Loucy (cell line): ENCODE measurements around the gene PARVB.

ENCODE experiments used
- H2AFZ ChIP-seq: fragments of 200-600 bp; sonication (generic); 2 replicates; pipeline ENCODE4 v1.6.0; 2016; ENCODE audit warnings: antibody characterized with exemption, mild to moderate bottlenecking, low read length, moderate library complexity
- H3F3A ChIP-seq: fragments of 200-600 bp; 2 replicates; pipeline ENCODE4 v1.6.0; 2016; ENCODE audit warnings: antibody characterized with exemption, low read depth, mild to moderate bottlenecking
- H3K27me3 ChIP-seq: fragments of 200-600 bp; sonication (generic); 2 replicates; pipeline ENCODE4 v1.6.1; 2014; ENCODE audit warnings: low read length, mild to moderate bottlenecking; ENCODE audit not compliant: insufficient read depth, poor library complexity, severe bottlenecking
- H3K36me3 ChIP-seq: fragments of 200-600 bp; sonication (generic); 2 replicates; pipeline ENCODE4 v1.6.1; 2016; ENCODE audit warnings: low read length; ENCODE audit not compliant: insufficient read depth
- H3K4me1 ChIP-seq: fragments of 200-600 bp; sonication (generic); 2 replicates; pipeline ENCODE4 v1.5.1; 2014; ENCODE audit warnings: low read length, mild to moderate bottlenecking; ENCODE audit not compliant: insufficient read depth, poor library complexity, severe bottlenecking
- H3K4me2 ChIP-seq: fragments of 200-600 bp; sonication (generic); 2 replicates; pipeline ENCODE4 v1.6.0; 2014; ENCODE audit warnings: antibody characterized with exemption, low read length, low read depth, mild to moderate bottlenecking; ENCODE audit not compliant: poor library complexity, severe bottlenecking
- H3K4me3 ChIP-seq: fragments of 200-600 bp; sonication (generic); 2 replicates; pipeline ENCODE4 v1.5.1; 2014; ENCODE audit warnings: low read length, mild to moderate bottlenecking, mixed read lengths; ENCODE audit not compliant: poor library complexity, severe bottlenecking
- H3K79me2 ChIP-seq: fragments of 200-600 bp; sonication (generic); 2 replicates; pipeline ENCODE4 v1.6.1; 2014; ENCODE audit warnings: low read length; ENCODE audit not compliant: insufficient read depth
- H3K9ac ChIP-seq: fragments of 200-600 bp; sonication (generic); 2 replicates; pipeline ENCODE4 v1.6.0; 2014; ENCODE audit warnings: mild to moderate bottlenecking, low read depth, low read length, moderate library complexity; ENCODE audit not compliant: poor library complexity, severe bottlenecking
- H3K9me2 ChIP-seq: fragments of 200-600 bp; sonication (generic); replicated peaks from 2 replicates; pipeline ENCODE4 v1.6.1; 2016; ENCODE audit warnings: low read depth, low read length, mixed read lengths
- H3K9me3 ChIP-seq: fragments of 200-600 bp; sonication (generic); 2 replicates; pipeline ENCODE4 v1.6.1; 2014; ENCODE audit warnings: mild to moderate bottlenecking, antibody characterized with exemption, low read length, low read depth; ENCODE audit not compliant: insufficient read depth
- H4K20me1 ChIP-seq: fragments of 200-600 bp; sonication (generic); 2 replicates; pipeline ENCODE4 v1.6.0; 2014; ENCODE audit warnings: antibody characterized with exemption, low read length, mild to moderate bottlenecking; ENCODE audit not compliant: insufficient read depth, poor library complexity, severe bottlenecking
- EZH2phosphoT487 ChIP-seq: fragments of 200-600 bp; IDR thresholded peaks from 2 replicates; pipeline ENCODE4 v1.6.1; 2018; ENCODE audit warnings: antibody characterized with exemption, mild to moderate bottlenecking, moderate library complexity, borderline replicate concordance
- TF ChIP-seq, protein P1 (sequence below): fragments of 200-600 bp; sonication (generic); conservative IDR thresholded peaks from 2 replicates; pipeline ENCODE4 v1.5.1; 2014; ENCODE audit warnings: mild to moderate bottlenecking, antibody characterized with exemption, low read length

Gene PARVB

GRCh38 chr22:44144046-44144569 is 120.0 kb downstream of the PARVB start:
- no peaks in the 10 kb centered on the region for H3F3A ChIP-seq
- H3K79me2 ChIP-seq, result no peaks in the 10 kb centered on the region
- H2AFZ ChIP-seq, result no peak overlapping the region
- H3K4me3 ChIP-seq, result no peak overlapping the region
- H3K4me2 ChIP-seq, result no peak overlapping the region
- no peaks in the 10 kb centered on the region for H3K4me1 ChIP-seq
- TF ChIP-seq, protein P1, sequence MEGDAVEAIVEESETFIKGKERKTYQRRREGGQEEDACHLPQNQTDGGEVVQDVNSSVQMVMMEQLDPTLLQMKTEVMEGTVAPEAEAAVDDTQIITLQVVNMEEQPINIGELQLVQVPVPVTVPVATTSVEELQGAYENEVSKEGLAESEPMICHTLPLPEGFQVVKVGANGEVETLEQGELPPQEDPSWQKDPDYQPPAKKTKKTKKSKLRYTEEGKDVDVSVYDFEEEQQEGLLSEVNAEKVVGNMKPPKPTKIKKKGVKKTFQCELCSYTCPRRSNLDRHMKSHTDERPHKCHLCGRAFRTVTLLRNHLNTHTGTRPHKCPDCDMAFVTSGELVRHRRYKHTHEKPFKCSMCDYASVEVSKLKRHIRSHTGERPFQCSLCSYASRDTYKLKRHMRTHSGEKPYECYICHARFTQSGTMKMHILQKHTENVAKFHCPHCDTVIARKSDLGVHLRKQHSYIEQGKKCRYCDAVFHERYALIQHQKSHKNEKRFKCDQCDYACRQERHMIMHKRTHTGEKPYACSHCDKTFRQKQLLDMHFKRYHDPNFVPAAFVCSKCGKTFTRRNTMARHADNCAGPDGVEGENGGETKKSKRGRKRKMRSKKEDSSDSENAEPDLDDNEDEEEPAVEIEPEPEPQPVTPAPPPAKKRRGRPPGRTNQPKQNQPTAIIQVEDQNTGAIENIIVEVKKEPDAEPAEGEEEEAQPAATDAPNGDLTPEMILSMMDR, result no peak
- no peak for TF ChIP-seq EZH2phosphoT487
- no peak overlapping the region for H3K9ac ChIP-seq
- H3K9me2 ChIP-seq, result no peaks in the 10 kb centered on the region
- H4K20me1 ChIP-seq, result no peaks in the 10 kb centered on the region
- H3K36me3 ChIP-seq, result no peaks in the 10 kb centered on the region
- H3K9me3 ChIP-seq, result no peaks in the 10 kb centered on the region
- H3K27me3 ChIP-seq, result no peaks in the 10 kb centered on the region

DNA sequence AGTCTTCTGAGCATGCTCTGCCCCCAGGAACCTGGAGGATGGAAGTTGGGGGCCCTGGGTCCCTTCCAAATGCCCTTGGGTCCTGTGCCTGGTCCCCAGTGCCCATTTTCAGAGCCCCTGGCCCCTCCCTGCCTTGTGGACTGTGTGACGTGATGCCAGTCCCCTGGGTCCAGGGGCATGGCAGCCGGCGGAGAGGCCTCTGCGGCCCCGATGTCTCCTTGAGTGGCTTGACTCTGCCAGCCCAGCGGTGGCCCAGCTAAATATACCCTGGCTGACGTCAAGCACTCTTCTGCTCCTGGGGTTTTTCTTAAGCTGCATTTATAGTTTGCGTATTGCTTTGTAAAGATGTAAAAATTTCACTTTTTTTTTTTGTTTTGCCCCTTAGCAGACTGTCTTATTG is 121.4 kb downstream of the PARVB start:
- no peak overlapping the region for H3K9ac ChIP-seq
- H3K79me2 ChIP-seq, result no peaks in the 10 kb centered on the region
- TF ChIP-seq, protein P1, result no peak
- no peak for TF ChIP-seq EZH2phosphoT487
- H3K4me3 ChIP-seq, result no peak overlapping the region
- H3K27me3 ChIP-seq, result no peaks in the 10 kb centered on the region
- no peaks in the 10 kb centered on the region for H4K20me1 ChIP-seq
- H3K9me3 ChIP-seq, result no peaks in the 10 kb centered on the region
- no peak overlapping the region for H2AFZ ChIP-seq
- no peak overlapping the region for H3K4me2 ChIP-seq
- H3K36me3 ChIP-seq, result no peaks in the 10 kb centered on the region
- no peaks in the 10 kb centered on the region for H3F3A ChIP-seq
- no peaks in the 10 kb centered on the region for H3K9me2 ChIP-seq
- H3K4me1 ChIP-seq, result no peaks in the 10 kb centered on the region

DNA sequence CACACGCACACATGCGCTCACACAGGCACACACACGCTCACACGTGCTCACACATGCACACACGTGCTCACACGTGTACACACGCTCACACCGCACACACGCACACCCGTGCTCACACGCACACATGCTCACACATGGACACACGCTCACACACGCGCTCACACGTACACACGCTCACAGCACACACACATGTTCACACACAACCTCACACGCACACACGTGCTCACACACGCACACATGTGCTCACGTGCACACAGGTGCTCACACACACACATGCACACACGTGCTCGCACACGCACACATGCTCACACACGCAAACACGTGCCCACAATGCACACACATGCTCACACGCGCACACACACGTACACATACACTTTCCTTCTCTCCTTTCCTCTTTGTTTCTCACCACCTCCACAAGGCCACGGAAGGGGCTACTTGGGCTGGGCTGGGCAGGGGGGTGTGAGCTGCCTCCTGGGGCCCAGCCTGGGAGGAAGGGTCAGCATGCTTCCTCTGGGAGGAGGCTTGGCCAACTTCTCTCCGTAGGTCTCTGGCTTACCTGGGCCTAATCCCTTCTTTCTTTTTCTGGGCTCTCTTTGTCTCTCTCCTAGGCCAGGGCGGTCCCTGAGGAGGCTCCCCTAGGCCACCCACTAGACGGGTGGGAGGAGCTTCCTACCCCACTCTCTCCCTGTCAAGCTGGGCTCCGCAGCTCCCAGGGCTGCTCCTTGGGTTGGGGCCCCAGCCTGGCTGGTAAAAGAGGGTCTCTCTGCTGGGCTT is 122.2 kb downstream of the PARVB start:
- H3K4me2 ChIP-seq, result no peak overlapping the region
- no peak overlapping the region for H3K9ac ChIP-seq
- H4K20me1 ChIP-seq, result no peaks in the 10 kb centered on the region
- no peak overlapping the region for H3K4me3 ChIP-seq
- no peaks in the 10 kb centered on the region for H3K9me3 ChIP-seq
- H3K9me2 ChIP-seq, result no peaks in the 10 kb centered on the region
- H3K36me3 ChIP-seq, result no peaks in the 10 kb centered on the region
- H3K4me1 ChIP-seq, result no peaks in the 10 kb centered on the region
- no peak for TF ChIP-seq EZH2phosphoT487
- TF ChIP-seq, protein P1, result no peak
- H3K27me3 ChIP-seq, result no peaks in the 10 kb centered on the region
- no peaks in the 10 kb centered on the region for H3F3A ChIP-seq
- H3K79me2 ChIP-seq, result no peaks in the 10 kb centered on the region
- no peak overlapping the region for H2AFZ ChIP-seq
